ENCODE results near the gene UBL3.

Gene UBL3

DNA sequence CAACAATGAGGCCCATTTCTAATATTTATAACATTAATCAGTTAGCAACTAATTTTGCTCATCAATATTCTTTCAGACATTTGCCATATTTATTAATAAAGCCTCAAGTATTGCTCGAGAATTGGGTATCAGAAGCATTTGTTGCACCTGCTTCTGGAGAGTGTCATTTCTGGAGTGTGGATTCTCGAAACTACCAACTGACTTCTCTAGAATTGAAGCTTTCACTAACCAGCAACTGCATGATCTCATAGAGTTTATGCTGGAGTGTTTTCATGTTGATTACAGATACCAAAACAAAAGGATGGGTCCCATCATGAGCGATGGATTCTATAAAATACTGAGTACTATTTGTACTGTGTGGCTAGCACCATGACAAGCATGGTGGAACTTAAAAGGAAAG lies 133.9 kb downstream of the UBL3 start:
- DNase-seq (ENCODE audit: extremely low read depth, low read depth) = no peak
- no peak overlapping the region for H3K4me3 ChIP-seq (replicated peaks; ENCODE audit: low read depth, low read length)
- TF ChIP-seq, protein P1, sequence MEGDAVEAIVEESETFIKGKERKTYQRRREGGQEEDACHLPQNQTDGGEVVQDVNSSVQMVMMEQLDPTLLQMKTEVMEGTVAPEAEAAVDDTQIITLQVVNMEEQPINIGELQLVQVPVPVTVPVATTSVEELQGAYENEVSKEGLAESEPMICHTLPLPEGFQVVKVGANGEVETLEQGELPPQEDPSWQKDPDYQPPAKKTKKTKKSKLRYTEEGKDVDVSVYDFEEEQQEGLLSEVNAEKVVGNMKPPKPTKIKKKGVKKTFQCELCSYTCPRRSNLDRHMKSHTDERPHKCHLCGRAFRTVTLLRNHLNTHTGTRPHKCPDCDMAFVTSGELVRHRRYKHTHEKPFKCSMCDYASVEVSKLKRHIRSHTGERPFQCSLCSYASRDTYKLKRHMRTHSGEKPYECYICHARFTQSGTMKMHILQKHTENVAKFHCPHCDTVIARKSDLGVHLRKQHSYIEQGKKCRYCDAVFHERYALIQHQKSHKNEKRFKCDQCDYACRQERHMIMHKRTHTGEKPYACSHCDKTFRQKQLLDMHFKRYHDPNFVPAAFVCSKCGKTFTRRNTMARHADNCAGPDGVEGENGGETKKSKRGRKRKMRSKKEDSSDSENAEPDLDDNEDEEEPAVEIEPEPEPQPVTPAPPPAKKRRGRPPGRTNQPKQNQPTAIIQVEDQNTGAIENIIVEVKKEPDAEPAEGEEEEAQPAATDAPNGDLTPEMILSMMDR (IDR thresholded peaks at IDR 0.05; ENCODE audit: low read depth, low read length, missing control alignments) = no peak
